ENCODE results near the gene DIP2C.
A peak's percentile ranks its signal among the peaks of the same experiment; 100 is the strongest.
"Not testable (repeated sequence)": the region's sequence is repeated elsewhere in the genome, so short reads cannot be mapped to it uniquely, and the experiment has no call there.

Gene DIP2C

GRCh38 chr10:451856-452255 lies 237.6 kb downstream of the DIP2C start:
- Histone ChIP-seq H3K27ac (ENCODE audit: low read depth in 2 of 2, low read length in 2 of 2) (no peak overlapping the region), H3K9ac (ENCODE audit: low read depth in 1 of 2, low read length in 2 of 2) (no peak overlapping the region), H3K36me3 (ENCODE audit: control insufficient read depth in 2 of 2, insufficient read depth in 2 of 2, low read length in 2 of 2) (no peaks in the 10 kb centered on the region), H3K4me1 (ENCODE audit: control insufficient read depth in 2 of 2, insufficient read depth in 2 of 2, low read length in 2 of 2) (no peaks in the 10 kb centered on the region), H3K27me3 (ENCODE audit: control insufficient read depth in 2 of 2, insufficient read depth in 2 of 2, low read length in 2 of 2) (no peaks in the 10 kb centered on the region), H3K4me3 (ENCODE audit: low read length in 2 of 2) (no peak overlapping the region), H3K9me3 (ENCODE audit: control insufficient read depth in 2 of 2, low read length in 2 of 2) (no peaks in the 10 kb centered on the region)

- Histone ChIP-seq H3K4me3 (ENCODE audit: low read length in 2 of 2) (peak overlapping the region in 1 of 2 donors; percentile 33), H3K9ac (ENCODE audit: low read depth in 1 of 2, low read length in 2 of 2) (no peak overlapping the region), H3K27me3 (ENCODE audit: control insufficient read depth in 2 of 2, insufficient read depth in 2 of 2, low read length in 2 of 2) (no peaks in the 10 kb centered on the region), H3K4me1 (ENCODE audit: control insufficient read depth in 2 of 2, insufficient read depth in 2 of 2, low read length in 2 of 2) (no peaks in the 10 kb centered on the region), H3K36me3 (ENCODE audit: control insufficient read depth in 2 of 2, insufficient read depth in 2 of 2, low read length in 2 of 2) (no peaks in the 10 kb centered on the region), H3K9me3 (ENCODE audit: control insufficient read depth in 2 of 2, low read length in 2 of 2) (no peaks in the 10 kb centered on the region), H3K27ac (ENCODE audit: low read depth in 2 of 2, low read length in 2 of 2) (no peak overlapping the region)
Observed at GRCh38 chr10:451021-451471, 238.4 kb downstream of the DIP2C start.

- Histone ChIP-seq H3K9me3 (ENCODE audit: control insufficient read depth in 2 of 2, low read length in 2 of 2) (no peaks in the 10 kb centered on the region), H3K36me3 (ENCODE audit: control insufficient read depth in 2 of 2, insufficient read depth in 2 of 2, low read length in 2 of 2) (no peaks in the 10 kb centered on the region), H3K9ac (ENCODE audit: low read depth in 1 of 2, low read length in 2 of 2) (no peak overlapping the region), H3K27ac (ENCODE audit: low read depth in 2 of 2, low read length in 2 of 2) (no peak overlapping the region), H3K27me3 (ENCODE audit: control insufficient read depth in 2 of 2, insufficient read depth in 2 of 2, low read length in 2 of 2) (no peaks in the 10 kb centered on the region), H3K4me1 (ENCODE audit: control insufficient read depth in 2 of 2, insufficient read depth in 2 of 2, low read length in 2 of 2) (no peaks in the 10 kb centered on the region), H3K4me3 (ENCODE audit: low read length in 2 of 2) (no peak overlapping the region)
Observed at GRCh38 chr10:450463-450862, 239.0 kb downstream of the DIP2C start.

DNA sequence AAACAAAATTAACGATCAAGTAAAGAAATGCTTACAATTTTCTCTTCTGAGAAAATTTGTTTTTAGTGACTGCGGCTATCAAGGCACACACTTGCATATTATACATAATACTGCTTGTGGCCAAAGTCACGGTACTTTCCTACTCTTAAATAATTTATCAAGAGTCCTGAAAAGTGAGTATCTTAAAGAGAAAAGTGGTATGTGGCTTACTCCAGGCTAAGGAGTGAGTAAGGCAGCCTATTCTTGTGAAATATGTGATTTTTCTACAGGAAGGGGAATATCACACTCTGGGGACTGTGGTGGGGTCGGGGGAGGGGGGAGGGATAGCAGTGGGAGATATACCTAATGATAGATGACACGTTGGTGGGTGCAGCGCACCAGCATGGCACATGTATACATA lies 240.1 kb downstream of the DIP2C start:
- not testable (repeated sequence) for H3K9ac ChIP-seq (ENCODE audit: low read depth in 1 of 2, low read length in 2 of 2); H3K4me1 ChIP-seq (ENCODE audit: control insufficient read depth in 2 of 2, insufficient read depth in 2 of 2, low read length in 2 of 2); H3K36me3 ChIP-seq (ENCODE audit: control insufficient read depth in 2 of 2, insufficient read depth in 2 of 2, low read length in 2 of 2); H3K27me3 ChIP-seq (ENCODE audit: control insufficient read depth in 2 of 2, insufficient read depth in 2 of 2, low read length in 2 of 2); H3K4me3 ChIP-seq (ENCODE audit: low read length in 2 of 2); H3K27ac ChIP-seq (ENCODE audit: low read depth in 2 of 2, low read length in 2 of 2); H3K9me3 ChIP-seq (ENCODE audit: control insufficient read depth in 2 of 2, low read length in 2 of 2)

- H3K36me3 ChIP-seq (ENCODE audit: control insufficient read depth in 2 of 2, insufficient read depth in 2 of 2, low read length in 2 of 2) = no peaks in the 10 kb centered on the region
- H3K4me3 ChIP-seq (ENCODE audit: low read length in 2 of 2) = no peak overlapping the region
- H3K9ac ChIP-seq (ENCODE audit: low read depth in 1 of 2, low read length in 2 of 2) = no peak overlapping the region
- no peak overlapping the region for H3K27ac ChIP-seq (ENCODE audit: low read depth in 2 of 2, low read length in 2 of 2)
- H3K4me1 ChIP-seq (ENCODE audit: control insufficient read depth in 2 of 2, insufficient read depth in 2 of 2, low read length in 2 of 2) = peaks cover 0 to 2% of the 10 kb centered on the region in 2 donors
- no peaks in the 10 kb centered on the region for H3K9me3 ChIP-seq (ENCODE audit: control insufficient read depth in 2 of 2, low read length in 2 of 2)
- no peaks in the 10 kb centered on the region for H3K27me3 ChIP-seq (ENCODE audit: control insufficient read depth in 2 of 2, insufficient read depth in 2 of 2, low read length in 2 of 2)
Observed at GRCh38 chr10:443459-443858, 246.0 kb downstream of the DIP2C start.

DNA sequence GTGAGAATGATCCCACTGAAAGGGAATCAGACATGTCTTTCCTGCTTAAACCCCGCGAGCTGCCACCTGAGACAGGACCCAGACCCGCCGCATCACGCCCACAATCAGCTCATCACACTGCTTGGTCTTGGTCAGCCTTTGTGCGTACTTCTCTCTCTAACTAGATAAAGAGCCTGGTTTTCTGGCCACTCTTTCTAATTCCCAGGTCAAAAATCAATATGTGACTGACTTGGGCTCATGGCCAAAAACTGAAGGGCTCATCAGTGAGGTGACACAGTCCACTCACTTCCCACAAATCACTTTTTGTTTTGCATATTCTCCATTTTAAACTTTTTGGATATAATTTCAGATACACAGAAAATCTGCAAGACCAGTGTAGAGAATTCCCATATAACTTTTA lies 247.3 kb downstream of the DIP2C start:
- H3K9me3 ChIP-seq (ENCODE audit: control insufficient read depth in 2 of 2, low read length in 2 of 2) = no peaks in the 10 kb centered on the region
- H3K9ac ChIP-seq (ENCODE audit: low read depth in 1 of 2, low read length in 2 of 2) = no peak overlapping the region
- no peak overlapping the region for H3K4me3 ChIP-seq (ENCODE audit: low read length in 2 of 2)
- no peak overlapping the region for H3K27ac ChIP-seq (ENCODE audit: low read depth in 2 of 2, low read length in 2 of 2)
- H3K27me3 ChIP-seq (ENCODE audit: control insufficient read depth in 2 of 2, insufficient read depth in 2 of 2, low read length in 2 of 2) = no peaks in the 10 kb centered on the region
- H3K36me3 ChIP-seq (ENCODE audit: control insufficient read depth in 2 of 2, insufficient read depth in 2 of 2, low read length in 2 of 2) = no peaks in the 10 kb centered on the region
- H3K4me1 ChIP-seq (ENCODE audit: control insufficient read depth in 2 of 2, insufficient read depth in 2 of 2, low read length in 2 of 2) = peaks cover 0 to 2% of the 10 kb centered on the region in 2 donors

DNA sequence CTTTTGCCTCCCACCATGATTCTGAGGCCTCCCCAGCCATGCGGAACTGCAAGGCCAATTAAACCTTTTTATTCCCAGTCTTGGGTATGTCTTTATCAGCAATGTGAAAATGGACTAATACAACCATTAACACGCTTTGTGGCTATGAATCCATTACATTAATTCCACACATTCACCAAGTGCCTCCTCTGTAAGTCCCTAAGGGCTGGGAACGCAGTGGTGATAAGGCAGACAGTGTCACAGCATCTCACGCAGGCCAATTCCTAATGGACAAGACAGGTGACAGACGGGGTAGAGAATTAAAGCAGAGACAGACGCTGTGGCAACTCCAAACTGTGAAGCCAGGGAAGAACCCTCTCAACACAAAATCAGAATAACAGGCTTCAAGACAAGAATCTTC lies 247.8 kb downstream of the DIP2C start:
- Histone ChIP-seq H3K9ac (ENCODE audit: low read depth in 1 of 2, low read length in 2 of 2) (no peak overlapping the region), H3K4me1 (ENCODE audit: control insufficient read depth in 2 of 2, insufficient read depth in 2 of 2, low read length in 2 of 2) (peaks cover 0 to 2% of the 10 kb centered on the region in 2 donors), H3K4me3 (ENCODE audit: low read length in 2 of 2) (no peak overlapping the region), H3K36me3 (ENCODE audit: control insufficient read depth in 2 of 2, insufficient read depth in 2 of 2, low read length in 2 of 2) (no peaks in the 10 kb centered on the region), H3K27ac (ENCODE audit: low read depth in 2 of 2, low read length in 2 of 2) (no peak overlapping the region), H3K27me3 (ENCODE audit: control insufficient read depth in 2 of 2, insufficient read depth in 2 of 2, low read length in 2 of 2) (no peaks in the 10 kb centered on the region), H3K9me3 (ENCODE audit: control insufficient read depth in 2 of 2, low read length in 2 of 2) (no peaks in the 10 kb centered on the region)

DNA sequence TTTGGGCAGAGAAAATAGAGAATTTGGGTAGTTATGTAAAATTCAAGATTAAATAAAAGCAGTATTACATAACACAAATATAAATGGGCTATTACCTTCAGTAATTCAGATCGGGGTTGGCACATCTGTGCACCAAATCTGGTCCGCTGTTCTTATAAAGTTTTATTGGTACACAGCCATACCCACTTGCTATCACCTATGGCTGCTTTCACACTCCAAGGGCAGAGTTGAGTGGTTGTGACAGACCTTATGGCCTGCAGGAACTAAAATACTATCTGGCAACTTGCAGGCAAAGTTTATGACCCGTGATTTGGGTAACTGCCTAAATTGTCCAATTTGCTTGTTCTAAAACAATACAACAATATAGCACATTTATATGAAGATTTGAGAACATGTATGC lies 249.3 kb downstream of the DIP2C start:
- Histone ChIP-seq H3K9me3 (ENCODE audit: control insufficient read depth in 2 of 2, low read length in 2 of 2) (no peaks in the 10 kb centered on the region), H3K4me3 (ENCODE audit: low read length in 2 of 2) (no peak overlapping the region), H3K4me1 (ENCODE audit: control insufficient read depth in 2 of 2, insufficient read depth in 2 of 2, low read length in 2 of 2) (peaks cover 0 to 2% of the 10 kb centered on the region in 2 donors), H3K9ac (ENCODE audit: low read depth in 1 of 2, low read length in 2 of 2) (no peak overlapping the region), H3K27me3 (ENCODE audit: control insufficient read depth in 2 of 2, insufficient read depth in 2 of 2, low read length in 2 of 2) (no peaks in the 10 kb centered on the region), H3K27ac (ENCODE audit: low read depth in 2 of 2, low read length in 2 of 2) (no peak overlapping the region), H3K36me3 (ENCODE audit: control insufficient read depth in 2 of 2, insufficient read depth in 2 of 2, low read length in 2 of 2) (peaks cover 0 to 2% of the 10 kb centered on the region in 2 donors)

DNA sequence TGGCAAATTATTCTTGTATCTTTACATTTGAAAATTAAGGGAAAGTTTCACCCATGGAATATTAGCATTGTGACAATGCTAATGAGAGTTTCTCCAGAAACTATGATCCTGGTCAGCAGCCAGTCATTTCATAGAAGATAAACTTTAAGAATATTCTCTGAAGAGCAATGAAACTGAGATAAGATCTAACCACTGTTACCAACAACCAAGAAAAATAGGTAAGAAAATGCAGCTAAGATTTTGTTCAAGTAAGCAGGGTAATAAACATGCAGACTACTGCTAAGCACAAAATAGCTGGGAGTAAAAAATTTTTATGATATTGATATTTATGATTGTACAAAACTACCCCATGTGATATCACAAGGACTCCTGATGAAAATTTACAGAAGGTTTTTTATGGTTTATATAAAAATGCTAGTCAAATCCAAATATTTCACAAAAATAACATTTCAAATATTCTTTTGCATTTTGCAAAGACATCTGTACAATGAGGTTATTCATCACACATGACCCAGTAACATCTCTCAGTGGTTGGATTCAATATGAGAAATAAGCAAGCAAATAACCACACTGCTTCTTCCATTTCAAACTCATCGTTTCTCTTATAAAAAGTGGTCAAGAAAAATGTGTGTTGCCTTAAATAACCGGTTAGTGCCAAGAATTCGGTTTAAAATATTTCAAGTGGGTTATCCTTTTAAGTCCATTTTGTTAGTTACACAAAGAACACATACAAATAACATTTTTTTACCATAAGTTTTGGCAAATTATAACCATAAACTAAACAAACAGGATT lies 251.6 kb downstream of the DIP2C start:
- no peak overlapping the region for H3K9ac ChIP-seq (ENCODE audit: low read depth in 1 of 2, low read length in 2 of 2)

DNA sequence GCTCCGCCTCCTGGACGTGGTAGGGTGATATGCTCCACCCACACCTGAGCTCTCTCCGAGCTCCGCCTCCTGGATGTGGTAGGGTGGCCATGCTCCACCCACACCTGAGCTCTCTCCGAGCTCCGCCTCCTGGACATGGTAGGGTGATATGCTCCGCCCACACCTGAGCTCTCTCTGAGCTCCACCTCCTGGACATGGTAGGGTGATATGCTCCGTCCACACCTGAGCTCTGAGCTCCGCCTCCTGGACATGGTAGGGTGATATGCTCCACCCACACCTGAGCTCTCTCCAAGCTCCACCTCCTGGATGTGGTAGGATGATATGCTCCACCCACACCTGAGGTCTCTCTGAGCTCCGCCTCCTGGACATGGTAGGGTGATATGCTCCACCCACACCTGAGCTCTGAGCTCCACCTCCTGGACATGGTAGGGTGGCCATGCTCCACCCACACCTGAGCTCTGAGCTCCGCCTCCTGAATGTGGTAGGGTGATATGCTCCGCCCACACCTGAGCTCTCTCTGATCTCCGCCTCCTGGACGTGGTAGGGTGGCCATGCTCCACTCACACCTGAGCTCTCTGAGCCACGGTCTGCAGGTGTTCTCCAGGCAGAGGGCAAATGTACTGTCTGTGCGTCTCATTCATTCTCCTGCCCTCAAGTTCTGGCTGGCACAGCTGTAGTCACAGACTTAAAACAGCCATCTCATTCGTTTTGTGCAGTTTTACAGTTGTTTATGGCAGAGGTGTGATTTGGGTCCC lies 252.4 kb downstream of the DIP2C start:
- Histone ChIP-seq H3K27ac (ENCODE audit: low read depth in 2 of 2, low read length in 2 of 2) (no peak overlapping the region), H3K4me3 (ENCODE audit: low read length in 2 of 2) (no peak overlapping the region), H3K9me3 (ENCODE audit: control insufficient read depth in 2 of 2, low read length in 2 of 2) (no peaks in the 10 kb centered on the region), H3K9ac (ENCODE audit: low read depth in 1 of 2, low read length in 2 of 2) (no peak overlapping the region), H3K36me3 (ENCODE audit: control insufficient read depth in 2 of 2, insufficient read depth in 2 of 2, low read length in 2 of 2) (peaks cover 0 to 2% of the 10 kb centered on the region in 2 donors), H3K27me3 (ENCODE audit: control insufficient read depth in 2 of 2, insufficient read depth in 2 of 2, low read length in 2 of 2) (no peaks in the 10 kb centered on the region), H3K4me1 (ENCODE audit: control insufficient read depth in 2 of 2, insufficient read depth in 2 of 2, low read length in 2 of 2) (peaks cover 0 to 2% of the 10 kb centered on the region in 2 donors)

More for the DNA sequence above, 251.6 kb downstream of the DIP2C start:
- Histone ChIP-seq H3K27ac (ENCODE audit: low read depth in 2 of 2, low read length in 2 of 2) (no peak overlapping the region), H3K27me3 (ENCODE audit: control insufficient read depth in 2 of 2, insufficient read depth in 2 of 2, low read length in 2 of 2) (no peaks in the 10 kb centered on the region), H3K36me3 (ENCODE audit: control insufficient read depth in 2 of 2, insufficient read depth in 2 of 2, low read length in 2 of 2) (peaks cover 0 to 2% of the 10 kb centered on the region in 2 donors), H3K9me3 (ENCODE audit: control insufficient read depth in 2 of 2, low read length in 2 of 2) (no peaks in the 10 kb centered on the region), H3K4me3 (ENCODE audit: low read length in 2 of 2) (no peak overlapping the region), H3K4me1 (ENCODE audit: control insufficient read depth in 2 of 2, insufficient read depth in 2 of 2, low read length in 2 of 2) (peaks cover 0 to 2% of the 10 kb centered on the region in 2 donors)

Measured in mucosa of rectum (tissue), 2 donors.